ENCODE results near the gene KLRK1.
"Not testable (repeated sequence)": the region's sequence is repeated elsewhere in the genome, so short reads cannot be mapped to it uniquely, and the experiment has no call there.

KLRK1 gene

DNA sequence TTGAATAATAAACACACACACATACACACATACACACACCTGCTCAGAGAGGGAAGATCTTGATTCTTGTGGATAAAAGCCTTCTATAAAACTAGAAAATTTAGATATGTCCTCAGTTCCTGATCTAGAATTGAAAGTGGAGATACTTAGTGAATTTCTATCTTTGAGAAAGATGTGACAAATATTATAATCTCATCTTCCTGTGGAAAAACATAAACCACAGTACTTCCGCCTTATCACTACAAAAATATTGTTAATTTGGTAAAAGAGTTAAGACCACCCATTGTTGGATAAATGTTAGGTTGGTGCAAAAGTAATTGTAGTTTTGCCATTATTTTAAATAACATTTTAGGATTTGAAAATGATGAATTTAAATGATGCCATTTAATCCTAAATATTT is at the start of gene KLRK1:
KLRK1 (minus strand) TSS at position 138 of the 400 bp plus-strand sequence. CDS start 1,231 bp downstream, outside the sequence.
- no peaks in the 10 kb centered on the region for H3K4me1 ChIP-seq (ENCODE audit: insufficient read depth, insufficient read length)
- H3K9me3 ChIP-seq (ENCODE audit: insufficient read depth, low read length): no peaks in the 10 kb centered on the region
- H3K4me3 ChIP-seq (ENCODE audit: insufficient read length, low read depth): no peak within 1 kb of the TSS
- no peaks in the 10 kb centered on the region for H3K36me3 ChIP-seq (ENCODE audit: insufficient read depth, insufficient read length, low read length)
- DNase-seq (ENCODE audit: low read depth, low spot score): no peak
- H3K27me3 ChIP-seq (ENCODE audit: insufficient read depth, insufficient read length): no peaks in the 10 kb centered on the region
- H3K9ac ChIP-seq (ENCODE audit: insufficient read length, low read depth): no peak within 1 kb of the TSS
- TF ChIP-seq ZNF274 (IDR thresholded peaks at IDR 0.05; ENCODE audit: low read depth, low read length): no peak
- TF ChIP-seq YY1 (IDR thresholded peaks at IDR 0.05; ENCODE audit: insufficient read depth, insufficient read length): no peak
- no peak for TF ChIP-seq SUZ12 (IDR thresholded peaks at IDR 0.05; ENCODE audit: extremely low read depth, insufficient read depth, insufficient read length)

DNA sequence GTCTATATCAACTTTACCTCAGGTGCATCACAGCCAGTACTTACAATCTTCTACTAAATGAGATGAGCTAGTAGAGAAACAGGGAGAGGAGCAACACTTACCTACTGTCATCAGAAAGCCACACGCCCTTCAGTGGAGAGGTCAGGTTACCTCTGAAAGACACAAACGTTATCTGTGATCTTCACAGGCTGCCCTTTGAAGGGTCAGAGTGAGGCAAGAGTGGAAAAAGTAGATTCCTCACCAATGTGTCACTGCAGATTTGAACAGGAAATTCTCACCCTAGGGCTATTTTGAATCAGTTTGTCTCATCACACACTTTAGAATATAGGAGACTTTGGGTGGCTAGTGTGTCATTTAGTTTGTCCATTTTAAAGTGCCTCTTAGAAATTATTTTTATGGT is 47.8 kb upstream of the KLRK1 start:
- not testable (repeated sequence) for H3K9ac ChIP-seq (ENCODE audit: insufficient read length, low read depth); H3K9me3 ChIP-seq (ENCODE audit: insufficient read depth, low read length); DNase-seq (ENCODE audit: low read depth, low spot score)

DNA sequence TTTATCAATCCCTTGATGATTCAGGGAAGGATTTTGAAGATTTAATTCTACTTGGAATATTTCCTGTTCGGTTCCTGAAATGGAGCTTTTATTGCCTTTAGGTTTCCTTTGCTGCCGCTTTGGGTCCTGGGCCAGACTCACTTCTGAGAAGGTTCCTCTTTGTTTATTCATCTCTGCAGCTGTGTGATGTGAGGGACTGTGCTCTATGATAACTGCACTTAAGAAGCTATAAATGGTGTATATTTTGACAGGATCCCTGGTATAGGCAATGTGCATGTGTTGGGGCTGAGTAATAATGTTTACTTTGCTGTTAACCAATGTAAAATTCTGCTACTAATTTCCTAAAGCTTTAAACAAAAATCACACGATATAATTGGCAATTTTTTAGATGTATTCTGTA is 46.0 kb upstream of the KLRK1 start, which contains the start of gene KLRC2:
KLRC2 (minus strand) TSS at position 195 of the 400 bp plus-strand sequence; CDS start at position 171, 24 bp downstream.
- H3K9ac ChIP-seq (ENCODE audit: insufficient read length, low read depth); H3K9me3 ChIP-seq (ENCODE audit: insufficient read depth, low read length); H3K36me3 ChIP-seq (ENCODE audit: insufficient read depth, insufficient read length, low read length); H3K27me3 ChIP-seq (ENCODE audit: insufficient read depth, insufficient read length); H3K4me1 ChIP-seq (ENCODE audit: insufficient read depth, insufficient read length); DNase-seq (ENCODE audit: low read depth, low spot score); H3K4me3 ChIP-seq (ENCODE audit: insufficient read length, low read depth): not testable (repeated sequence)

More for the DNA sequence above, 47.8 kb upstream of the KLRK1 start:
- not testable (repeated sequence) for H3K4me1 ChIP-seq (ENCODE audit: insufficient read depth, insufficient read length); H3K4me3 ChIP-seq (ENCODE audit: insufficient read length, low read depth); H3K36me3 ChIP-seq (ENCODE audit: insufficient read depth, insufficient read length, low read length); H3K27me3 ChIP-seq (ENCODE audit: insufficient read depth, insufficient read length)

DNA sequence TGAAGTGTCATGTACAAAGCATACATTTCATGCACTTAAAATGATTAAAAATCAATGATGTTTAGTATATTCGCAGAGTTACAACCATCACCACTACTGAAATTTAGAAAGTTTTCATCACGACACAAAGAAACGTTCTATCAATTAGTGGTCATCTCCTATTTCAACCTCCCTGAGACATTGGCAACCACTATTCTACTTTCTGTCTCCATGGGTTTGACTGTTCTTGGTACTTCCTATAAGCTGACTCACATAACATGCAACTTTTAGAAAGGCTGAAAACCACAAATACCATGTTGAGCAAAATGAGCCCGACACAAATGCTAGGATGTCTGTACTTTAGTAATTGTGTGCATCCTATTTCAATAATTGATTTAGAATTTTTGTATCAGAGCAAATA is 40.8 kb upstream of the KLRK1 start:
- H3K4me1 ChIP-seq (ENCODE audit: insufficient read depth, insufficient read length); H3K27me3 ChIP-seq (ENCODE audit: insufficient read depth, insufficient read length); H3K9ac ChIP-seq (ENCODE audit: insufficient read length, low read depth); H3K36me3 ChIP-seq (ENCODE audit: insufficient read depth, insufficient read length, low read length); DNase-seq (ENCODE audit: low read depth, low spot score); H3K4me3 ChIP-seq (ENCODE audit: insufficient read length, low read depth); H3K9me3 ChIP-seq (ENCODE audit: insufficient read depth, low read length): not testable (repeated sequence)

DNA sequence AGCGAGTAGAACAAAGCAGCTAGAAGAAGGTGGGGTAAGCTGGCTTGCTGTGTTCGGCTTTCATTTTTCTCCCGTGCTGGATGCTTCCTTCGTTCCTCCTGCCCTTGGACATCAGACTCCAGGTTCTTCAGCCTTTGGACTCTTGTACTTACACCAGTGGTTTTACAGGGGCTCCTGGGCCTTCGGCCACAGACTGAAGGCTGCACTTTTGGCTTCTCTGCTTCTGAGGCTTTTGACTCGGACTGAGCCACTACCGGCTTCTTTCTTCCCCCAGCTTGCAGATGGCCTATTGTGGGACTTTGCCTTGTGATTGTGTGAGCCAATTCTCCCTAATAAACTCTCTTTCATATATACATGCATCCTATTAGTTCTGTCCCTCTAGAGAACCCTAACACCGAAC is 36.1 kb upstream of the KLRK1 start:
- not testable (repeated sequence) for H3K9me3 ChIP-seq (ENCODE audit: insufficient read depth, low read length); DNase-seq (ENCODE audit: low read depth, low spot score); H3K36me3 ChIP-seq (ENCODE audit: insufficient read depth, insufficient read length, low read length); H3K4me1 ChIP-seq (ENCODE audit: insufficient read depth, insufficient read length); H3K27me3 ChIP-seq (ENCODE audit: insufficient read depth, insufficient read length); H3K9ac ChIP-seq (ENCODE audit: insufficient read length, low read depth); H3K4me3 ChIP-seq (ENCODE audit: insufficient read length, low read depth)

DNA sequence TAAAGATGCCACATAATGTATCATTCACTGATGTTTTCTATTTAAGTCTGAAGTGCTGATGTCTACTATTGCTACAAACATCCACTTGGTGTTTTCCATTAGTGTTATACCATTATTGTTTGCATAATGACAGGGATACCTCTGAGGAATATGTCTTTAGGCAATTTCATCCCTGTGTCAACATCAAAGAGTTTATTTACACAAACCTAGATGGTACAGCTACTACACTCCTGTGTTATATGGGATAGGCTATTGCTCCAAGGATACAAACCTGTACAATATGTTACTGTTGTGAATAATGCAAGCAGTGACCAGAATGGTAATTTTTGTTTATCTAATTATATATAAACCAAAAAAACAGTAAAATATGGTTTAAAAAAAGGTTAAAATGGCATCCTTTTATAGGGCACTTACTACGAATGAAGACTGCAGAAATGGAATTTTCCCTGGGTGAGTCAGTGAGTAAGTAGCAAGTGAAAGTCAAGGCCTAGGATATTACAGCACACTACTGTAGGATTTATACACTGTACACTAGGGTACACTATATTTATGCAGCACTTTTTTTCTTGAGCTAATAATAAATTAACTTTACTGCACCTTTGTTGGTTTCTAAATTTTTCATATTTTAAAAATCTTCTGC is 34.5 kb upstream of the KLRK1 start:
- H3K27me3 ChIP-seq (ENCODE audit: insufficient read depth, insufficient read length); H3K4me3 ChIP-seq (ENCODE audit: insufficient read length, low read depth); H3K9me3 ChIP-seq (ENCODE audit: insufficient read depth, low read length); H3K36me3 ChIP-seq (ENCODE audit: insufficient read depth, insufficient read length, low read length); H3K9ac ChIP-seq (ENCODE audit: insufficient read length, low read depth); H3K4me1 ChIP-seq (ENCODE audit: insufficient read depth, insufficient read length); DNase-seq (ENCODE audit: low read depth, low spot score): not testable (repeated sequence)

DNA sequence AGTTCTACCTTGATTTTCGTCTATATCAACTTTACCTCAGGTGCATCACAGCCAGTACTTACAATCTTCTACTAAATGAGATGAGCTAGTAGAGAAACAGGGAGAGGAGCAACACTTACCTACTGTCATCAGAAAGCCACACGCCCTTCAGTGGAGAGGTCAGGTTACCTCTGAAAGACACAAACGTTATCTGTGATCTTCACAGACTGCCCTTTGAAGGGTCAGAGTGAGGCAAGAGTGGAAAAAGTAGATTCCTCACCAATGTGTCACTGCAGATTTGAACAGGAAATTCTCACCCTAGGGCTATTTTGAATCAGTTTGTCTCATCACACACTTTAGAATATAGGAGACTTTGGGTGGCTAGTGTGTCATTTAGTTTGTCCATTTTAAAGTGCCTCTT is 32.3 kb upstream of the KLRK1 start:
- H3K9ac ChIP-seq (ENCODE audit: insufficient read length, low read depth); H3K27me3 ChIP-seq (ENCODE audit: insufficient read depth, insufficient read length); H3K4me1 ChIP-seq (ENCODE audit: insufficient read depth, insufficient read length); H3K36me3 ChIP-seq (ENCODE audit: insufficient read depth, insufficient read length, low read length); H3K4me3 ChIP-seq (ENCODE audit: insufficient read length, low read depth); H3K9me3 ChIP-seq (ENCODE audit: insufficient read depth, low read length); DNase-seq (ENCODE audit: low read depth, low spot score): not testable (repeated sequence)

DNA sequence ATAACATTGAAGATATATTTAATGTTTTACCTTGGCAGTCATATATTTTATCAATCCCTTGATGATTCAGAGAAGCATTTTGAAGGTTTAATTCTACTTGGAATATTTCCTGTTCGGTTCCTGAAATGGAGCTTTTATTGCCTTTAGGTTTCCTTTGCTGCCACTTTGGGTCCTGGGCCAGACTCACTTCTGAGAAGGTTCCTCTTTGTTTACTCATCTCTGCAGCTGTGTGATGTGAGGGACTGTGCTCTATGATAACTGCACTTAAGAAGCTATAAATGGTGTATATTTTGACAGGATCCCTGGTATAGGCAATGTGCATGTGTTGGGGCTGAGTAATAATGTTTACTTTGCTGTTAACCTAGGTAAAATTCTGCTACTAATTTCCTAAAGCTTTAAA is 30.5 kb upstream of the KLRK1 start, which contains the start of gene KLRC3:
KLRC3 (minus strand) TSS at position 262 of the 400 bp plus-strand sequence; CDS start at position 217, 45 bp downstream.
- DNase-seq (ENCODE audit: low read depth, low spot score); H3K4me3 ChIP-seq (ENCODE audit: insufficient read length, low read depth); H3K9me3 ChIP-seq (ENCODE audit: insufficient read depth, low read length); H3K36me3 ChIP-seq (ENCODE audit: insufficient read depth, insufficient read length, low read length); H3K4me1 ChIP-seq (ENCODE audit: insufficient read depth, insufficient read length); H3K27me3 ChIP-seq (ENCODE audit: insufficient read depth, insufficient read length); H3K9ac ChIP-seq (ENCODE audit: insufficient read length, low read depth): not testable (repeated sequence)

Measured in NT2/D1 (cell line).